GM18868 (cell line): ENCODE results near the gene MEGF11.

Experiments
- ATAC-seq: cut with Tn5 transposase; IDR thresholded peaks from one replicate; pipeline ENCODE4 v1.9.1; 2021; ENCODE audit warnings: mild to moderate bottlenecking, moderate library complexity; ENCODE audit not compliant: unreplicated experiment

The MEGF11 gene

GRCh38 chr15:66041276-66041675, 212.3 kb downstream of the MEGF11 start:
- ATAC-seq = no peak

- ATAC-seq = no peak
These were observed 213.2 kb downstream of the MEGF11 start for GRCh38 chr15:66040211-66040892.

GRCh38 chr15:66039117-66039871, 214.3 kb downstream of the MEGF11 start:
- no peak for ATAC-seq

GRCh38 chr15:66038387-66039116, 215.0 kb downstream of the MEGF11 start:
- no peak for ATAC-seq

GRCh38 chr15:66036859-66037258, 216.7 kb downstream of the MEGF11 start:
- no peak for ATAC-seq

GRCh38 chr15:66035901-66036300, 217.6 kb downstream of the MEGF11 start:
- ATAC-seq = no peak

GRCh38 chr15:66033143-66033542, 220.4 kb downstream of the MEGF11 start:
- no peak for ATAC-seq

GRCh38 chr15:66032006-66032405, 221.5 kb downstream of the MEGF11 start:
- no peak for ATAC-seq

- ATAC-seq = no peak
These were observed 222.9 kb downstream of the MEGF11 start for GRCh38 chr15:66030650-66031049.

GRCh38 chr15:66029650-66030049, 223.9 kb downstream of the MEGF11 start:
- no peak for ATAC-seq

- no peak for ATAC-seq
These were observed 226.2 kb downstream of the MEGF11 start for GRCh38 chr15:66027268-66027805.

GRCh38 chr15:66025972-66026371, 227.6 kb downstream of the MEGF11 start:
- no peak for ATAC-seq

GRCh38 chr15:66025015-66025452, 228.5 kb downstream of the MEGF11 start:
- ATAC-seq = no peak

GRCh38 chr15:66024116-66024515, 229.4 kb downstream of the MEGF11 start:
- no peak for ATAC-seq

GRCh38 chr15:66023311-66023972, 230.1 kb downstream of the MEGF11 start:
- no peak for ATAC-seq

- no peak for ATAC-seq
These were observed 231.4 kb downstream of the MEGF11 start for GRCh38 chr15:66022163-66022525.

GRCh38 chr15:66021496-66022162, 231.9 kb downstream of the MEGF11 start:
- ATAC-seq = no peak

GRCh38 chr15:66019826-66020398, 233.6 kb downstream of the MEGF11 start:
- ATAC-seq = no peak

- ATAC-seq = no peak
These were observed 234.2 kb downstream of the MEGF11 start for GRCh38 chr15:66019368-66019767.

- no peak for ATAC-seq
These were observed 235.1 kb downstream of the MEGF11 start for GRCh38 chr15:66018488-66018797.
